ENCODE measurements around the gene PLA2G4C.
"Not testable (repeated sequence)": the region's sequence is repeated elsewhere in the genome, so short reads cannot be mapped to it uniquely, and the experiment has no call there.

The PLA2G4C gene

DNA sequence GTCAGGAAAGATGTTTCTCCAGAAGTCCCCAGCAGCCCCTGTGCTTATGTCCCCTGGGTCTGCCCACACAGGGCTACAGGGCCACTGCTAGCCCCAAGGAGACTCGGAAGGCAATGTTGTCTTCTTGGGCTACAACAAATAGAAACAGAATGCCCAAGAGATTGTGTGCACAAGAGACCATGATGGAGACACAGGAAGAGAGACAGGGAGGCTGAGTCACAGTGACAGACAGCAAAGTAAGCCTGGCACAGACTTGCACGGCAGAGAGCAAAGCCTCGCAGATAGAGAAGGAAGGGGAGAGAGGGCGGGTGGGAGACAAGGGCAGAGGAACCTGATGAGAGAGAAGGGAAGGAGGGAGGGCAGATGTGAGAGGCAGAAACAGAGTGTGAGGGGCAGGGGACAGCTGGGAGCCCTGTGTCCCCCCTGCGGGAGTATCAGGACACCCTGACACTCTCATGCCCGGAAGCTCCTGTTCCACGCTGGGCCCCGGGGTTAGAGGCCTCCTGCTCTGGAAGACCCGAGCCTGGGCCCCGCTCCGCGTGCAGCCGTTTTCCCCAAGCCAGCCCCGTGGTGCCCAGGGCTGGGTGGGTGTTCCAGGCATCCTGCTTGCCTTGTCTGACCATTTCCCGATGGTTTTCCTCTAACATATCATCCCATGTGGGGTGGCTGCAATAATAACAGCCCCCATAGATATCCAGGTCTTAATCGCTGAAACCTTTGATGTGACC is 2.7 kb upstream of the PLA2G4C start:
- no peak for DNase-seq (ENCODE audit: low read depth in 2 of 3, low spot score in 1 of 3)

DNA sequence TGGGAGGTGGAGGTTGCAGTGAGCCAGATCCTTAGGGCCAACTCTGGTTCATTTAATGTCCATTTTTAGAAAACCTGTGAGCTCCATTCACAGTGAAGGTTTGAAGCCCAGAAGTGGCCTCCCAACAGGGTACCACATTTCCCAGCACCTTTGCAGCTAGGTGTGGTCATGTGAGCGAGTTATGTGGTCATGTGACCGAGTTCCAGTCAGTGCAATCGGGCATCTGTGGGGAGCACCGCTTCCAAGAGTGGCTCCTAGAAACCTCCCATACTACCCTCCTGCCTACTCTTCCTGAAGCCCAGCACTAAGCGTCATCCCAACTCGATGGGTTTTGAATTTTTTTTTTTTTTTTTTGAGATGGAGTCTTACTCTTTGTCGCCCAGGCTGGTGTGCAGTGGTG is 663 bp upstream of the PLA2G4C start:
- no peak for DNase-seq (ENCODE audit: low read depth in 2 of 3, low spot score in 1 of 3)

DNA sequence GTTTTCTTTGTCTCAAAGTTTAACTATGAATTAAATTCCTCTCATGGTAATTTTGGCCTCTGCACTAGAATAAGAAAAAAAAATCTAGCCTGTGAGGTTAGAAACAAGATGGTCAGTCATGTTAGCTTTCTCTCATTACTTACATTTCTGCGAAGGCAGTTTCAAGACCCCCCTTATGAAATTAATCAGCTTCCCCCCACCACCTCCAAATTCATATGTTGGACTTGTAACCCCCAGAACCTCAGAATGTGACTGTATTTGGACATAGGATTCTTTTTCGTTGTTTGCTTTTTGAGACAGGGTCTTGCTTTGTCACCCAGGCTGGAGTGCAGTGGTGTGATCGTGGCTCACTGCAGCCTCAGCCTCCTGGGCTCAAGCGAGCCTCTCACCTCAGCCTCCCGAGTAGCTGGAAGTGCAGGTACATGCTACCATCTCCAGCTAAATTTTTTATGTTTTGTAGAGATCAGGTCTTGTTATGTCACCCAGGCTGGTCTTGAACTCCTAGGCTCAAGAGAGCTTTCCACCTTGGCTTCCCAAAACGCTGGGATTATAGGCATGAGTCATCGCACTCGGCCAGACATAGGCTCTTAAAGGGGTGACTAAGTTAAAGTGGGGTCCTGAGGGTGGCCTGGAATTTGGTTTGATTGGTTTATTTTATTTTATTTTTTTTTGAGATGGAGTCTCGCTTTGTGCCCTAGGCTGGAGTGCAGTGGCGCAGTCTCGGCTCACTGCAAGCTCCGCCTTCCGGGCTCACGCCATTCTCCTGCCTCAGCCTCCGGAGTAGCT is 1.4 kb downstream of the PLA2G4C start:
- no peak for DNase-seq (ENCODE audit: low read depth in 2 of 3, low spot score in 1 of 3)

DNA sequence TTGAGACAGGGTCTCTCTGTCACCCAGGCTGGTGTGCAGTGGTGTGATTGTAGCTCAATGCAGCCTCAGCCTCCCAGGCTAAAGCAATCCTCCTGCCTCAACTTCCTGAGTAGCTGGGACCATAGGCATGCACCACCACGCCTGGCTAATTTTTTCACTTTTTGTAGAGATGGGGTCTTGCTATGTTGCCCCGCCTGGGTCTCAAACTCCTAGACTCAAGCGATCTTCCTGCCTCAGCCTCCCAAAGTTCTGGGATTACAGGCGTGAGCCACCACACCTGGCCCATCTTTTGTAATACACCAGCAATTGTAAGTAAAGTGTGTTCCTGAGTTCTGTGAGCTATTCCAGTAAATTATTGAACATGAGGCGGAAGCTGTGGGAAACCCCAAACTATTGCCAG is 6.7 kb downstream of the PLA2G4C start:
- no peak for DNase-seq (ENCODE audit: low read depth in 2 of 3, low spot score in 1 of 3)

DNA sequence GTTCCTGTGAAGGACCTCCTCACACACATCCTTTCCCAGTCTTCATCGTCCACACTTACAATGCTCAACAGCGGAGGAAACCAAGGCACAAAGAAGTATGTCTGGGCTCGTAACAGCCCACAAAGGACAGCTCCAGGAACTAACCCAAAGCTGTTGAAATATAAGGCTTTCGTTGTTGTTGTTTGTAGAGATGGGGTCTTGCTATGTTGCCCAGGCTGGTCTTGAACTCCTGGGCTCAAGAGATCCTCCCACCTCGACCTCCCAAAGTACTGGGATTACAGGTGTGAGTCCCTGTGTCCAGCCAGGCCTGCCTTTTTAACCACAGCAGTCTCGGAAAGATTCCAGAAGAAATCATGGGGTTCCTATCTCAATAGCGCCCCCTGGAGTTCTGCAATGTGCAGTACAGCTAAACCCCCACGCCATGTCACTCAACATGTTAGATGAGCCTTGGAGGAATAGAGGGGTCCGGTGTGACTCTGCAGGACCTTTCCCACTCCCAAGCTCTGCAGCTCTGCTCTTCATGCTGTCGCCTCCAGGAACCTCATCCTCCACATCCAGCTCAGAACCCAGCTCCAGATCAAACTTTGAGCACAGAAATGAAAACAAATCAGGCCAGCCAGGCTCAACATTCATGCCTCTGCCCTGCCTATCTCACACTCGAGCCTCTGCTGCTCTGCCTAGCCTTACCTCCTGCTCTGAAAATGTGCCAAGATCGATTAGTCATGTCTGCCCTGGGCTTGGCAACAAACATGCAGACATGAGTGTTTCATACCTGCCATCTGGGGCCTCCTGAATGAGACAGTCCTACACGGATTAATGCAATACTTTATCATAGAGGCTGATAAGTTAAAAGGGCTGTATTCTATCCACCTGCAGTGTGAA is 7.5 kb downstream of the PLA2G4C start:
- peak in 1 of 3 donors; percentile 34 for DNase-seq (ENCODE audit: low read depth in 2 of 3, low spot score in 1 of 3)

DNA sequence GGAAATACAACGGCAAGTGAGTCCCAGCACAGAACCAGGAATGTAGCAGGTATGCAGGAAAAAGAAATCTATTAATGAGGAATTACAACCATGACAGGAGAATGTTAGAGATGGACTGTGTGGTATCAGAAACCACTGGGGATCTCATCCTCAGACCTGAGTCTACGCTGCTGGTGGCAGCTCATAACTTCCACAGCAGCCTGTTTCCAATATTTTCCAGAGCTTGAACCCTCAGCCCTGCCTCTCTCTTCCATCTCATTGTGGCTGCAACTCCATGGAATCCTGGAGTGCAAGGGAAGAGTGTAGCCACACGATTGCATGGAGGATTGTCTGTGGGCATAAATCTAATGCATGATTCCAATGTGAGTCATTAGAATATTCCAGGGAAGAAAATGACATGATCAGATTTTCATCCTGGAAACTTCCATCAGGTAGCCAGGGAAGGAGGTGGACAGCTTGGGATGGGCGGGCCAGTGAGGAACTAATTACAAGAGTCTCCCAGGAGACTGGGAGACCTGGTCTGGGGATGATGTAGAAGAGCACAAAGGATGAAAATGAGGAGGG is 14.9 kb downstream of the PLA2G4C start:
- no peak for DNase-seq (ENCODE audit: low read depth in 2 of 3, low spot score in 1 of 3)

DNA sequence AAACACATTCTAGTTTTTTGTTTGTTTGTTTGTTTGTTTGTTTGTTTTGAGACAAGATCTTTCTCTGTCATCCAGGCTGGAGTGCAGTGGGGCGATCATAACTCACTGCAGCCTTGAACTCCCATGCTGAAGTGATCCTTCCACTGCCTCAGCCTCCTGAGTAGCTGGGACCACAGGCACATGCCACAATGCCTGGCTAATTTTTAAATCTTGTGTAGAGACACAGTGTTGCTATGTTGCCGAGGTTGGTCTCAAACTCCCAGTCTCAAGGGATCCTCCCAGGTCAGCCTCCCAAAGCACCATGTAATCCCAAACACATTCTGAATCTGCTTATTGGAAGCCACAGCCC is 15.8 kb downstream of the PLA2G4C start:
- no peak for DNase-seq (ENCODE audit: low read depth in 2 of 3, low spot score in 1 of 3)

DNA sequence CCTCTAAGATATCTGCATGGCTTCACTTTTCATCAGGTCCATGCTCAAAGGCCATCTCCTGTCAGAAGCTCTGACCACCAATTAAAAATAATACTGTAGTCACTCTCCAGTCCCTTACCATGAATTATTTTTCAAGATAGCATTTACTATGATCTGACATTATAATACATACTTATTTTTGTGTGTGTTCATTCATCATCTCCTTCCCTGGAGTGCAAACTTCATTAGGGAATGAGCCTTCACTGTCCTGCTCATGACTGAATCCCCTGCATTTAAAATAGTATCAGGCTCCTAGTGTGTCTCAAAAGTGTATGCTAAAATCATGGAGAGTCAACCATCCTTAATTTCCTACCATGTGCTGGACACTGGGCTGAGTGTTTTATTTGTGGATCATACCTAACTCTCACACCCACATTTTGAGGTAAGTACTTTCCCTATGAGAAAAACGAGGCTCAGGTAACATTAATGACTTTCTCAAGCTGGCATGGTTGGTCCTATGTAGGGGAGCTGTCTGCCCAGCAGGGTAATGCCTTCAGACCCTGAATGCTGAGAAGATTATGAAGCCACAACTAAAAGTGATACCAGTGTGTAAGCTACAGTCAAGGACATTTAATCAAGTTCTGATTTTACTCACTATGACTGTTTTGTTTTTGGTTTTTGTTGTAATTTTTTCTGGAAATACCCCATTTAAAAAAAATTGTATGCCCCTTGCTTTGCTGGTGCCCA is 16.3 kb downstream of the PLA2G4C start:
- DNase-seq (ENCODE audit: low read depth in 2 of 3, low spot score in 1 of 3) = no peak

DNA sequence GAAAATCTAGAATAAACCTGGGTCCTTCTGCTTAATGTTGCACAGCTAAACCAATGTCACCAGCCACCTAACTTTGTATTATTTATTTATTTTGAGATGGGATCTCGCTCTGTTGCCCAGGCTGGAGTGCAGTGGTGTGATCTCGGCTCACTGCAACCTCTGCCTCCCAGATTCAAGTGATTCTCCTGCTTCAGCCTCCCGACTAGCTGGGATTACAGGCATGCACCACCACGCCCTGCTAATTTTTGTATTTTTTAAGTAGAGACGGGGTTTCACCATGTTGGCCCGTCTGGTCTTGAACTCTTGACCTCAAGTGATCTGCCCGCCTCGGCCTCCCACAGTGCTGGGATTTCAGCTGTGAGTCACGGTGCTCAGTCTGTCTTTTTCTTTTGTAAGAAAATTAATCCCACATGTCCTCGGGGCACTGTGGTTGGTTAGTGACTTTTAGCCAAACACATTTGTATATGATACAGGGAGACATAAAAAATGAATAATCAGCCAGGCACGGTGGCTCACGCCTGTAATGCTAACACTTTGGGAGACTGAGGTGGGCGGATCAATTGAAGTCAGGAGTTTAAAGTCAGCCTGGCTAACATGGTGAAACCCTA is 19.4 kb downstream of the PLA2G4C start:
- DNase-seq (ENCODE audit: low read depth in 2 of 3, low spot score in 1 of 3) = not testable (repeated sequence)

DNA sequence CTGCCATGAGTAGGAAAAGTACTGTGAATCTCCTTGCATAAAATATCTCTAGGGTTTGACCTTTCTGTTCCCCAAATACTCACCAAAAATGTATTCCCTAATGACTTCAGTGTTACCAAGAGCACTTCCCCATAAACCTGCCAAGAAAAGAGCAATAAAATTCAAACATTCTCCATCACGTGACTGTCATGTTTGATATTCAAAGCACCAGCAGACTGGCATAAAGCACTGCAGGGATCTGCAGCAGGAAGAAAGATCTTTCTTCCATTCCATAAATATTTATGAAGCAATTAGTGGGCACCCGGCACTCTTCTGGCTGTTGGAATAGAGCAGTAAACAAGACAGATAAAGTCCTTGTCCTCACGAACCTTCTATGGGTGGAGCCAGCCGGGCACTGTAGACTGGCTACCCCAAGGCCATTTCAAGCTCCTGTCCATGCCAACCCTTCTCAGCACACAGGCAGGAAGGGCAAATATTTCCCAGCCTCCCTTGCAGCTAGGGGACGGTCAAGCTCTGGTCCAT is 20.3 kb downstream of the PLA2G4C start:
- no peak for DNase-seq (ENCODE audit: low read depth in 2 of 3, low spot score in 1 of 3)

DNA sequence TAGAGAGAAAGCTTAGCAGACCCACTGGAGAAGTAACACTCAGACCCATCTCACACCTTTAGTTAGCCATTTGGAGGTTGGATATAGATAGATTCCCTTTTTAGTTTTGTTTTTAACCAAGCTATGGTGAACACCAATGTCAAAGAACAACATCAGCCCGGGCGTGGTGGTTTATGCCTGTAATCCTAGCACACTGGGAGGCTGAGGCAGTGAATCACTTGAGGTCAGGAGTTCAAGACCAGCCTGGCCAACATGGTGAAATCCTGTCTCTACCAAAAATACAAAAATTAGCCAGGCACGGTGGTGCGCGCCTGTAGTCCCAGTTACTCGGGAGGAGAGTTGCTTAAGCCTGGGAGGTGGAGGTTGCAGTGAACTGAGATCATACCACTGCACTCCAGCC is 21.6 kb downstream of the PLA2G4C start:
- DNase-seq (ENCODE audit: low read depth in 2 of 3, low spot score in 1 of 3) = not testable (repeated sequence)

DNA sequence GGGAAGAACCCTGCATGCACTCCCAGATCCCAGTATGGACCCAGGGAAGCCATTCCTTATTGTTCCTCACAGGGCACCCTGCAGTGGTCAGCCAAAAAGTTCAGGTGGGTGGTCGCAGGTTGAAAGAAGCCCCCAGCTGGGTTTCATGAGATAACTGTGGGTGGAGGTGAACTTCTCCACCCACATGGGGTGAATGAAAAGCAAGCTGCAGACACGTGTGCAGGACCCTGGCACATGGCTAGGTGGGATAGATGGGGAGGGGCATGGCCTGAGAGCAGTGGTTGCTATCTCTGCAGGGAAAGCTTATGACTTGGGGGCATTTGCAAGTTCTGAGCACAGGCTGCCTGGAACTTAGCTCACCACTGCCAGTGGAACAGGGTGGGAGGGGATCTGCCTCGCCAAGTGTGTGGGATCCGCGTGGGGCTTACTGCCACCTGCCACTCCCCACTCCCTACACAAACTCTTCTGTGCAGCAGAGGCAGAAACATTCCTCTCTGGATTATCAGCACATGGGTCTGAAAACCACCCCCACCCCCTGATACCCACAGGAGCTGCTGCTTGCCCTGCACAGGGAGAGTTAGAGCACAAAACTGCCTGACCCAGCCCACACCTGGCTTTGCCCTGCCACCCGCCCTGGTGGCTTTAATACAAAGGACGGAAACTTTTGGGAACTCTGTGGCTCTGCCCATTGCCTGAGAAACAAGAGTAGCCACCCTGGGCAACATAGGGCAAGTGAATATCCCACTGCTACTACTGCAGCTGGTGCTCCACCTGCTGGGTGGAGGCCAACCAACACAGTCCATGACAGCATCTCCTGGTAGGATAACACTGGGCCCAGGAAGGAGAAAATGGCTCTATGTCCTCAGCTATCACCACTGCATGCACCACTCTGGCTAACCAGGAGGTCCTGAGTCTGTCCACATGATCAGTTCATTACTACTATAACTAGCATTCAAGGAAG is 24.4 kb downstream of the PLA2G4C start:
- DNase-seq (ENCODE audit: low read depth in 2 of 3, low spot score in 1 of 3) = no peak

DNA sequence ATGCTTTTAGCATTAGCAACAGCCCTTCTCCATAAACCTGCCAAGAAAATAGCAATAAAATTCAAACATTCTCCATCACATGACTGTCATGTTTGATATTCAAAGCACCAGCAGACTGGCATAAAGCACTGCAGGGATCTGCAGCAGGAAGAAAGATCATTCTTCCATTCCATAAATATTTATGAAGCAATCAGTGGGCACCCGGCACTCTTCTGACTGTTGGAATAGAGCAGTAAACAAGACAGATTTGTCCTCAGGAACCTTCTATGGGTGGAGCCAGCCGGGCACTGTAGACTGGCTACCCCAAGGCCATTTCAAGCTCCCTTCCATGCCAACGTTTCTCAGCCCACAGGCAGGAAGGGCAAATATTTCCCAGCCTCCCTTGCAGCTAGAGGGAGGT is 25.5 kb downstream of the PLA2G4C start:
- no peak for DNase-seq (ENCODE audit: low read depth in 2 of 3, low spot score in 1 of 3)

DNA sequence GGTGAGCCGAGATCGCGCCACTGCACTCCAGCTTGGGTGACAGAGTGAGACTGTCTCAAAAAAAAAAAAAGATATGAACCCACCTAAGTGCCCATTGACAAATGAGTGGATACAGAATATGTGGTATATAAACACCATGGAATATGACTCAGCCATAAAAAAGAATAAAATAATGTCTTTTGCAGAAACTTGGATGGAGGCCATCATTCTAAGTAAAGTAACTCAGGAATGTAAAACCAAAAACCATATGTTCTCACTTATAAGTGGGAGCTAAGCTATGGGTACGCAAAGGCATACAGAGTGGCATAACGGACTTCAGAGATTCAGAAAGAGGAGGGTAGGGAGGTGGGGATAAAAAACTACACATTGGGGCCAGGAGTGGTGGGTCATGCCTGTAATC is 29.5 kb downstream of the PLA2G4C start:
- no peak for DNase-seq (ENCODE audit: low read depth in 2 of 3, low spot score in 1 of 3)

DNA sequence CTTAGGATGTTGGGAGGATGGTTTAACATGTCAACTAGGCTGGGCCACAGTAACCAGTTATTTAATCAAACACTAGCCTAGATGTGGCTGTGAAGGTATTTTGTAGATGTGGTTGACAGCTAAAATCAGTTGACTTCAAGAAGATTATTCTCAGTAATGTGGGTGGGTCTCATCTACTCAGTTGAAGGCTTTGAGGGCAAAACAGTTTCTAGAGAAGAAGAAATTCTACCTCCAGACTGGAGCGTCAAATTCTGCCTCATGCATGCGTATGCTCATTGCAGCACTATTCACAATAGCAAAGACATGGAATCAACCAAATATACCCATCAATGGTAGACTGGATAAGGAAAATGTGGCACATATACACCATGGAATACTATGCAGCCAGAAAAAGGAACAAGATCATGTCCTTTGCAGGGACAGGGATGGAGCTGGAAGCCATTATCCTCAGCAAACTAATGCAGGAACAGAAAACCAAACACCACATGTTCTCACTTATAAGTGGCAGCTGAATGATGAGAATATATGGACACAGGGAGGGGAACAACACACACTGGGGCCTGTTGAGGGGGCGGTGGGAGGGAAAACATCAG is 40.3 kb downstream of the PLA2G4C start:
- DNase-seq (ENCODE audit: low read depth in 2 of 3, low spot score in 1 of 3) = not testable (repeated sequence)

DNA sequence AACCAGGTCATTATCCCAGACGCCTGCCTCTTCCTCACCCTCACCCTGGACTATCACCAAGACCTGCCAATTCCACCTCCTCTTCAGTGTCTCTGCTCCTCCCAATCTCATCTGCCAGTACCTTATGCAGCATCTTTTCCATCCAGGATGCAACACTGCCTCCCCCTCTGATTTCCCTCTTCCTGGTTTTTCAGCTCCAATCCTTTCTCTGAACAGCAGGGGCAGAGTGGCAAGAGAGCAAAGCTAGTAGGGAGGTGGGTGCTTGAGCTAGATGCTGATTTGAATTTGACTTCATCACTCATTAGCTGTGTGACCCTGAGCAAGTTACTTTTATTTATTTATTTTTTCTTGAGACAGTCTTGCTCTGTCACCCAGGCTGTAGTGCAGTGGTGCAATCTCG is 41.2 kb downstream of the PLA2G4C start:
- DNase-seq (ENCODE audit: low read depth in 2 of 3, low spot score in 1 of 3) = no peak

DNA sequence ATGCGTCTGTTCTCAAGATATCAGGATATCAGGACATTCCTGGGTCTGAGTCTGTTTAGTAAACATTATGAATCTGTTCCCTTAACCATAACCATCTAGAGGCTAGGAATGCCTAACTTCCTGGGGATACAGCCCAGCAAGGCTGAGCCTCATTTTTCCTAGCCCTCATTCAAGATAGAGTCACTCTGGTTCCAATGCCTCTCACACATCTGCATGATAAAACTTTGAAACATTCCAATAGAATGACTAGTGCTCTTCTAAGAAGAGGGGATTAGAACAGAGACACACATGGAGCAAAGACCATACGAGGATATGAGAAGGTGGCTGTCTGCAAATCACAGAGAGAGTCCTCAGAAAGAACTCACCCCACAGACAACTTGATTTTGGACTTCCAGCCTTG is 46.1 kb downstream of the PLA2G4C start:
- no peak for DNase-seq (ENCODE audit: low read depth in 2 of 3, low spot score in 1 of 3)
